HG02981 (cell line): ENCODE results near the gene LPIN1.
A peak's percentile ranks its signal among the peaks of the same experiment; 100 is the strongest.

Source experiments
- ATAC-seq: cut with Tn5 transposase; IDR thresholded peaks from one replicate; pipeline ENCODE4 v1.9.1; 2021; ENCODE audit warnings: mild to moderate bottlenecking, moderate library complexity; ENCODE audit not compliant: unreplicated experiment

LPIN1 gene

GRCh38 chr2:11746376-11746806, at the start of gene LPIN1:
Gene LPIN1, plus strand, starts transcription at chr2:11746632. Its CDS starts 18,910 bp downstream, at chr2:11765542.
- peak; percentile 47 for ATAC-seq

- no peak for ATAC-seq
Observed at GRCh38 chr2:11696736-11697102, 49.7 kb upstream of the LPIN1 start.

- no peak for ATAC-seq
Observed at GRCh38 chr2:11697103-11697871, 49.1 kb upstream of the LPIN1 start.

GRCh38 chr2:11698009-11698922, 48.2 kb upstream of the LPIN1 start:
- ATAC-seq, result no peak

- ATAC-seq, result no peak
Observed at GRCh38 chr2:11699686-11700670, 46.5 kb upstream of the LPIN1 start.

GRCh38 chr2:11701206-11701605, 45.2 kb upstream of the LPIN1 start:
- ATAC-seq, result no peak

GRCh38 chr2:11701751-11702301, 44.6 kb upstream of the LPIN1 start:
- ATAC-seq, result no peak

GRCh38 chr2:11702946-11703345, 43.5 kb upstream of the LPIN1 start:
- ATAC-seq, result no peak

- ATAC-seq, result no peak
Observed at GRCh38 chr2:11703700-11704099, 42.7 kb upstream of the LPIN1 start.

GRCh38 chr2:11705063-11705462, 41.4 kb upstream of the LPIN1 start:
- ATAC-seq, result no peak

- ATAC-seq, result no peak
Observed at GRCh38 chr2:11705711-11706110, 40.7 kb upstream of the LPIN1 start.

- ATAC-seq, result no peak
Observed at GRCh38 chr2:11708106-11708505, 38.3 kb upstream of the LPIN1 start.

- no peak for ATAC-seq
Observed at GRCh38 chr2:11709293-11709692, 37.1 kb upstream of the LPIN1 start.

GRCh38 chr2:11710210-11710609, 36.2 kb upstream of the LPIN1 start:
- no peak for ATAC-seq

GRCh38 chr2:11710632-11711353, 35.6 kb upstream of the LPIN1 start:
- no peak for ATAC-seq

GRCh38 chr2:11711354-11711716, 35.1 kb upstream of the LPIN1 start:
- no peak for ATAC-seq

- no peak for ATAC-seq
Observed at GRCh38 chr2:11711751-11712150, 34.7 kb upstream of the LPIN1 start.

GRCh38 chr2:11712866-11713265, 33.6 kb upstream of the LPIN1 start:
- ATAC-seq, result no peak

- no peak for ATAC-seq
Observed at GRCh38 chr2:11713815-11714214, 32.6 kb upstream of the LPIN1 start.
